GM19238 (cell line): ENCODE results near the gene TMEM240.
A peak's percentile ranks its signal among the peaks of the same experiment; 100 is the strongest.
"Not testable (repeated sequence)": the region's sequence is repeated elsewhere in the genome, so short reads cannot be mapped to it uniquely, and the experiment has no call there.

Experiments
- DNase-seq: peaks from one replicate; pipeline ENCODE4 v3.0.0; 2011; ENCODE audit warnings: low spot score; ENCODE audit not compliant: insufficient read length

Gene TMEM240

DNA sequence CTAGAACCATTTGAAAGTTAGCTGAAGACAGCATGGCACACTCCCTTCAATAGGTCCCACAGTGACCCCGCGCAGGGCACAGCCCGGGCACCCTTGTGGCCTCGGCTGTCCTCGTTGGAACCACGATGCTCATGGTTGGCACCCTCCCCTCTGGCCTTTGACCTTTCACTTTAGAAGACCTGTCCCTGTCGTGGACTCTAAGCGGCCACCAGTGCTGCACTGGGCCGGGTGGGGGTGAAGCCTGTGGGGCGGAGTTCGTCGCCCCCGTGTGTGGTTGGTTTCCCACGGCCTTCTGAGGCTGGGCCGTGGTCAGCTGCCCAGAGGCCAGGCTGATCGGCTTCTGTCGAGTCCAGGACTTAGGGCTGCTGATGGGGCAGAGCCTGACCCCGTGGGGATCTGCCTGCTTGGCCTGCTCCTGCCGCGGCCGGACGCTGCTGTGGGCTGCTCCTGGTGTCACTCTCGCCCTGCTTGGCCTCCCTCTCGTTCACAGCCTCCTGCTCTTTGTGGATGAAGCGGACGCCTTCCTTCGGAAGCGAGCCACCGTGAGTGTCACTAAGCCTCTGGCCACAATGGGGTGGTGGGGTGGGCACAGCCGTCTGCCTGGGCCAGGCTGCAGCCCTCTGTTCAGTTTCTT lies 15.6 kb downstream of the TMEM240 start:
- not testable (repeated sequence) for DNase-seq

- DNase-seq: not testable (repeated sequence)
Measured at GRCh38 chr1:1523651-1524050, 16.8 kb downstream of the TMEM240 start.

- DNase-seq: not testable (repeated sequence)
Measured at GRCh38 chr1:1523226-1523625, 17.2 kb downstream of the TMEM240 start.

- not testable (repeated sequence) for DNase-seq
Measured at GRCh38 chr1:1522536-1522935, 17.9 kb downstream of the TMEM240 start.

DNA sequence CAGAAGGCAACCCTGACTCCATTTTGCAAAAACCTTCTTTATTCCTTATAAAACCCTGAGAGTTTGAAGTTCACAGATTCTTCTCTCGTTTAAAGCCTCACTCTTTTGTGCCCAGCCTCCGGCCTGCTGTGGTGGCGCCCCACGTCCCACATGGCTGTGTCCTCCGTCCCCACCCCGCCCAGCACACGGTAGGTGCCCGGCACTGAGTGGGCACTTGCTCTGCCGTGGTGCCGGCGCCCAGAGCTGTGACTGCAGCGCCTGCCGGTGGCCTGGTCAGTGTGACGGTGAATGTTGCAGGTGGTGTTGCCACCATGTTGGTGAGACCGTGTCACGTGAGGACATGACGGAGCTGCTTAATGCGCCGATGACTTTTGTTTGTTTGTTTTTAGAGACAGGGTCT lies 19.1 kb downstream of the TMEM240 start:
- no peak for DNase-seq

DNA sequence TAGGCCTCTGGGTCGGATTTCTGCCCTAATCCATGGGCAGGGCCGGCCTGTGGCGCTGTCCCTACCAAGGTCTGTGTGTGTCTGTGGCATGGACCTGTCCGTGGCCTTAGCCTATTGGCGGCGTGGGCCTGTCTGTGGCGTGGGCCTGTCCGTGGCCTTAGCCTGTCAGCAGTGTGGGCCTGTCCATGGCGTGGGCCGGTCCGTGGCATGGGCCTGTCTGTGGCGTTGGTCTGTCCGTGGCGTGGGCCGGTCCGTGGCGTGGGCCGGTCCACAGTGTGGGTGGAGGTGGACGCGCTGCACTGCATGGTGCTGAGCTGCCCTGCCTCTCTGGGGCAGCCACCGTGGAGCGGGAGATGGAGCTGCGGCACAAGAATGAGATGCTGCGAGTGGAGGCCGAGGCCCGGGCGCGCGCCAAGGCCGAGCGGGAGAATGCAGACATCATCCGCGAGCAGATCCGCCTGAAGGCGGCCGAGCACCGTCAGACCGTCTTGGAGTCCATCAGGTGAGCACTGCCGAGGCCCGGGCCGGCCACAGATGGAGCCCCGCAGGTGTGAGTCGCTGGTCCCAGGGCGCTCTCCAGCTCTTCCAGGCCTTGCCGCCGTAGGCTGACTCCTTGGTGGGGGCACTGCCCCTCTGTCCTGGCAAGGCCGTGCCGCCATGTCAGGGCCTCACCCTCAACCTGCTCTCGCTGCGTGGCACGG lies 20.5 kb downstream of the TMEM240 start:
- DNase-seq: not testable (repeated sequence)

DNA sequence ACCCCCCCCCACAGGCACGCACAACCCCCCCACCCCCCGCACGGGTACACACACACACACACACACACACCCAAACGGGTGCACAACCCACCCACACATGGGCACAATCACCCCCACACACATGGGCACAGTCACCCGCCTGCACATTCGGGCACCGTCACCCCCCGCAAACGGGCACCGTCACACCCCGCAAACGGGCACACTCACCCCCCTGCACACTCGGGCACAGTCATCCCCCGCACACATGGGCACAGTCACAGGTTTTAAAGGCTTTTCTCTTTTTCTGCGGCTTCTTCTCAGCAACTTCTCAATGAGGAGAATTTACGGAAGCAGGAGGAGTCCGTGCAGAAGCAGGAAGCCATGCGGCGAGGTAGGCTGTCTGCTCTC lies 21.8 kb downstream of the TMEM240 start:
- not testable (repeated sequence) for DNase-seq

- no peak for DNase-seq
Measured at GRCh38 chr1:1517973-1518620, 22.3 kb downstream of the TMEM240 start.

- DNase-seq: not testable (repeated sequence)
Measured at GRCh38 chr1:1516923-1517322, 23.5 kb downstream of the TMEM240 start.

DNA sequence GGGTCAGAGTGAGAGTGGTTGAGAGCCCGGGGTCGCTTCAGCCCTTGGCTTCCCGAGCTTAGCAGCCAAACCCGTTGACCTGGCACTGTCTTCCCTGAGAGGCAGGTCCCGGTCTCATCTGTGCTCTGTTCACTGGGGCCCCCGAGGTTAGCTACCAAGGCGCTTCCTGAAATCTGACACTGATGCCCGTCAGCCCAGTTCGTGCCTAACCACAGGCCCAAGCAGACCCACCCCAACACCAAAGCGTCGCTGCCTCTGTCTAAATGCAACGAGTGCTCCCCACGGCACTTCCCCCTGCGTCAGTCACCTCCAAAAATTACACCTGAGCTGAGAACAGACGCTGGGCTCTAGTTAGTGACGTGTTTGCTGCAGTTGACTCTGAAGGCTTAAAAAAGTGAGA lies 26.0 kb downstream of the TMEM240 start:
- not testable (repeated sequence) for DNase-seq

GRCh38 chr1:1513675-1514074 lies 26.7 kb downstream of the TMEM240 start:
- not testable (repeated sequence) for DNase-seq

DNA sequence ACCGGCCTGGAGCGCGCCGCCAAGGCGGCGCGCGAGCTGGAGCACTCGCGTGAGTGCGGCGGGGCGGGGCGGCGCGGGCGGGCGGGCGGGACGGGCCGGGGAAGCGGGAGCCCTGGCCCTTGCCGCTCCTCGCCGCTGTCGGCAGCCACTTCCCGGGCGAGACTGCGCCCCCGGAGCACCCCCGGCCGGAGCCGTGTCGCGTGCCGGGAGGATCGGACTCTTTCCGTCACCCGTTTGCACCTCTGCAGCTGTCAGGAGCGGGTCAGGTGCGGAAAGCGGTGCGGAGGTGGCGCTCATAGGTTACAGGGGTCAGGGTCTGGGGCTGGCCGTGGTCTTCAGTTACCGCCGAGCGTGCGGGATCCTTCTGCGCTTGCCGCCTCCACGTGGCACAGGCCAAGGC lies 28.0 kb downstream of the TMEM240 start:
- DNase-seq: not testable (repeated sequence)

- peak; percentile 99 for DNase-seq
Measured at GRCh38 chr1:1511533-1512285, 28.7 kb downstream of the TMEM240 start, which contains the start of gene ATAD3A. TSS of gene ATAD3A (plus strand) at chr1:1512162. CDS start at chr1:1512269, 107 bp downstream.

DNA sequence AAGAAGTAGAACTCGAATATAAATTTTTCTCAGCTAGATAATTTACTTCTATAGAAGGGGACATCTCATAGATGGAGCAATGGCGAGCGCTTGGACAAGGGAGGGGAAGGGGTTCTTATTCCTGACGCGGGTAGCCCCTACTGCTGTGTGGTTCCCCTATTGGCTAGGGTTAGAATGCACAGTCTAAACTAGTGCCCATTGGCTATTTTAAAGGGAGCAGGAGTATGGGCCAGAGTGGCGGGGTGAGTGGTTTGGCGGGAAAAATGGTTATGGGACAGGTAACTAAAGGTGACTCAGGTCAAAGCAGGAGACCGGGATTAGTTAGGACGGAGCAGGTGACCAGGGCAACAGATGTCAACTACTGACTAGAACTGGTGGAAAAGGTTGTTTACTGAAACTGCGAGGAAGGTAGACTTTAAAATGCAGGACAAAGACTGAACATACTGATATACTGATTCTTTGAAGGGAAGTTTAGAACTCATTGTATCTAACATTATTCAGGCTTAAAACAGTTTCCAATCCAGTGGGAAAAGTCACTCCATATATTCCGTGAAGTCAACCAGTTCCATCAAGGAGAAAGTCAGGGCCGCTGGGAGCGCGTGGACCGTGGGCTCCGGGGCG lies 29.4 kb downstream of the TMEM240 start:
- no peak for DNase-seq

GRCh38 chr1:1509465-1509850 lies 31.0 kb downstream of the TMEM240 start:
- not testable (repeated sequence) for DNase-seq

- DNase-seq: not testable (repeated sequence)
Measured at GRCh38 chr1:1508775-1509464, 31.5 kb downstream of the TMEM240 start.

DNA sequence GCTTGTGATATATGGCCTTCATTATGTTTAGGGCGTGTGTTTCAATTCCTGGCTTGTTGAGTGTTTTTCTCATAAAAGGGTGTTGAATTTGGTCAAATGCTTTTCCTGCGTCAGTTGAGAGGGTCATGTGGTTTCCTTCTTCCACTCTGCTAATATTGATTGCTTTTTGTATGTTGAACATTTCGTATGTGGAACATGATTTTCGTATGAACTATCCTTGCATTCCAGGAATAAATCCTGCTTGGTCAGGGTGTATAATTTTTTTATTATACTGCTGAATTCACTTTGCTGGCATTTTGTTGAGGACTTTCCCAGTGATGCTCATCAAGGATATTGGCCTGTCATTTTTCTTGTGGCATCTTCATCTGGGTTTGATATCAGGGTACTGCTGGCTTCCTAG lies 33.1 kb downstream of the TMEM240 start:
- DNase-seq: no peak

DNA sequence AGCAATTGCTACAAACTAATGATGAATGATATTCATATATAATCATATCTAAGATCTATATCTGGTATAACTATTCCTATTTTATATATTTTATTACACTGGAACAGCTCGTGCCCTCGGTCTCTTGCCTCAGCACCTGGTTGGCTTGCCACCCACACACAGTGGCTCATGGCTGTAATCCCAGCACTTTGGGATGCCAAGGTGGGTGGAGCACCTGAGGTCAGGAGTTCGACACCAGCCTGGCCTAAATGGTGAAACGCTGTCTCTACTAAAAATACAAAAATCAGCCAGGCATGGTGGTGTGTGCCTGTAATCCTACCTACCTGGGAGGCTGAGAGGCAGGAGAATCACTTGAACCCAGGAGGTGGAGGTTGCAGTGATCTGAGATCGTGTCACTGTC lies 34.6 kb downstream of the TMEM240 start:
- DNase-seq: not testable (repeated sequence)

- not testable (repeated sequence) for DNase-seq
Measured at GRCh38 chr1:1505366-1505798, 35.0 kb downstream of the TMEM240 start.

DNA sequence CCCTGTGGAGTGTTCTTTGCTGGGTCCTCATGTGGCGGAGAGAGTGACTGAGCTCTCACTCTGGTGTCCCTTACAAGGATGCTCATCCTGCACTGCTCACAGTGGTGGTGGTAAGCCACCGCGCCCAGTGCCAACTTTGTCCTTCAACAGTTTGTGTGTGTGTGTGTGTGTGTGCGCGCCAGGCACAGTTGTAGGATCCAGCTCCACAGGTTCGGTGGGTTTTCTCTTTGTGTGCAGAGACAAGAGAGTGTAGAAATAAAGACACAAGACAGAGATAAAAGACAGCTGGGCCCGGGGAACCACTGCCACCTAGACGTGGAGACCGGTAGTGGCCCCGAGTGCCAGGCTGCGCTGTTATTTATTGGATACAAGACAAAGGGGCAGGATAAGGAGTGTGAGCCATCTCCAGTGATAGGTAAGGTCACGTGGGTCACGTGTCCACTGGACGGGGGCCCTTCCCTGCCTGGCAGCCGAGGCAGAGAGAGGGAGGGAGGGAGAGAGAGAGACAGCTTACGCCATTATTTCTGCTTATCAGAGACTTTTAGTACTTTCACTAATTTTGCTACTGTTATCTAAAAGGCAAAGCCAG lies 35.6 kb downstream of the TMEM240 start:
- not testable (repeated sequence) for DNase-seq
